Effector memory CD8-positive, alpha-beta T cell (primary cell): ENCODE data around the gene CGREF1.
A peak's percentile ranks its signal among the peaks of the same experiment; 100 is the strongest.

Source experiments
- ATAC-seq: fragments of 150-1000 bp; cut with Tn5 transposase; replicated peaks from 2 replicates; pipeline ENCODE4 v1.10.0; 2021; ENCODE audit warnings: mild to moderate bottlenecking, moderate library complexity
- DNase-seq, 3 experiments: peaks; one replicate each; pipeline ENCODE4 v3.0.0; 2021
- H3K27ac Mint-ChIP-seq, 2 donors: one replicate each; pipeline ENCODE4 v1.8.0; 2022; ENCODE audit warnings: mild to moderate bottlenecking in 2 of 2, mixed read lengths in 2 of 2, moderate library complexity in 2 of 2
- H3K27me3 Mint-ChIP-seq, 2 donors: one replicate each; pipeline ENCODE4 v1.8.0; 2022; ENCODE audit warnings: mixed read lengths in 2 of 2
- H3K36me3 Mint-ChIP-seq: one replicate; pipeline ENCODE4 v1.8.0; 2022; ENCODE audit warnings: mild to moderate bottlenecking, moderate library complexity, mixed read lengths; ENCODE audit not compliant: insufficient read depth
- H3K4me1 Mint-ChIP-seq, 2 donors: one replicate each; pipeline ENCODE4 v1.8.0; 2022; ENCODE audit warnings: low read depth in 2 of 2, mixed read lengths in 2 of 2
- H3K4me3 Mint-ChIP-seq, 2 donors: one replicate each; pipeline ENCODE4 v1.8.0; 2022; ENCODE audit warnings: mild to moderate bottlenecking in 2 of 2, mixed read lengths in 2 of 2, moderate library complexity in 2 of 2
- H3K9me3 Mint-ChIP-seq, 2 donors: one replicate each; pipeline ENCODE4 v1.8.0; 2022; ENCODE audit warnings: mixed read lengths in 2 of 2
- total RNA-seq, 9 experiments: gene quantifications; one replicate each; lab custom pipeline; 2026; lab: John Stamatoyannopoulos, UW

CGREF1 gene
- total RNA-seq: 0 to 2.8 (median 0.24) reads per million in 9 experiments

GRCh38 chr2:27118525-27119329 lies at the start of gene CGREF1:
Gene CGREF1 (minus strand): TSS chr2:27119128. CDS start chr2:27104366, 14,762 bp downstream.
- no peak for DNase-seq
- no peak within 1 kb of the TSS for H3K27ac Mint-ChIP-seq

GRCh38 chr2:27164960-27165763 lies 46.2 kb upstream of the CGREF1 start:
- H3K9me3 Mint-ChIP-seq: no peaks in the 10 kb centered on the region
- H3K4me1 Mint-ChIP-seq: no peaks in the 10 kb centered on the region
- no peak for DNase-seq
- no peak overlapping the region for H3K4me3 Mint-ChIP-seq
- no peak for ATAC-seq
- H3K27ac Mint-ChIP-seq: no peak overlapping the region
- H3K27me3 Mint-ChIP-seq: peaks cover 0 to 7% of the 10 kb centered on the region in 2 donors
- H3K36me3 Mint-ChIP-seq: no peaks in the 10 kb centered on the region

More at GRCh38 chr2:27118525-27119329, at the start of gene CGREF1:
- no peaks in the 10 kb centered on the region for H3K9me3 Mint-ChIP-seq
- no peak for ATAC-seq
- peaks cover 26 to 53% of the 10 kb centered on the region in 2 donors for H3K27me3 Mint-ChIP-seq
- peak within 1 kb of the TSS; percentile 20 to 61 for H3K4me3 Mint-ChIP-seq
- peaks cover 12 to 15% of the 10 kb centered on the region in 2 donors for H3K4me1 Mint-ChIP-seq
- H3K36me3 Mint-ChIP-seq: peaks cover 4% of the 10 kb centered on the region

GRCh38 chr2:27162151-27163121 lies 43.5 kb upstream of the CGREF1 start:
- no peak for ATAC-seq
- no peak overlapping the region for H3K27ac Mint-ChIP-seq
- no peak overlapping the region for H3K4me3 Mint-ChIP-seq
- H3K36me3 Mint-ChIP-seq: peaks cover 2% of the 10 kb centered on the region
- no peak for DNase-seq
- no peaks in the 10 kb centered on the region for H3K4me1 Mint-ChIP-seq
- H3K9me3 Mint-ChIP-seq: no peaks in the 10 kb centered on the region
- peaks cover 10 to 17% of the 10 kb centered on the region in 2 donors for H3K27me3 Mint-ChIP-seq

GRCh38 chr2:27160191-27160590 lies 41.3 kb upstream of the CGREF1 start:
- Mint-ChIP-seq H3K27me3 (peaks cover 10 to 17% of the 10 kb centered on the region in 2 donors), H3K4me1 (no peaks in the 10 kb centered on the region), H3K4me3 (no peak overlapping the region), H3K36me3 (peaks cover 2% of the 10 kb centered on the region), H3K27ac (no peak overlapping the region), H3K9me3 (no peaks in the 10 kb centered on the region)
- ATAC-seq (no peak), DNase-seq (no peak)

- Mint-ChIP-seq H3K27ac (no peak overlapping the region), H3K4me1 (no peaks in the 10 kb centered on the region), H3K36me3 (peaks cover 2% of the 10 kb centered on the region), H3K4me3 (no peak overlapping the region), H3K27me3 (peaks cover 12 to 25% of the 10 kb centered on the region in 2 donors), H3K9me3 (no peaks in the 10 kb centered on the region)
- no peak for ATAC-seq
- DNase-seq: no peak
Observed at GRCh38 chr2:27159271-27159670, 40.3 kb upstream of the CGREF1 start.

- H3K9me3 Mint-ChIP-seq: no peaks in the 10 kb centered on the region
- H3K27me3 Mint-ChIP-seq: peaks cover 15 to 30% of the 10 kb centered on the region in 2 donors
Observed at GRCh38 chr2:27158468-27158867, 39.5 kb upstream of the CGREF1 start.

GRCh38 chr2:27155069-27155520 lies 36.2 kb upstream of the CGREF1 start:
- DNase-seq: no peak
- Mint-ChIP-seq H3K27me3 (peaks cover 15 to 37% of the 10 kb centered on the region in 2 donors), H3K27ac (no peak overlapping the region), H3K9me3 (no peaks in the 10 kb centered on the region), H3K4me3 (no peak overlapping the region), H3K36me3 (peaks cover 5% of the 10 kb centered on the region), H3K4me1 (no peaks in the 10 kb centered on the region)
- ATAC-seq: no peak

More at GRCh38 chr2:27158468-27158867, 39.5 kb upstream of the CGREF1 start:
- no peak for ATAC-seq
- Mint-ChIP-seq H3K36me3 (peaks cover 2% of the 10 kb centered on the region), H3K4me3 (no peak overlapping the region), H3K27ac (no peak overlapping the region), H3K4me1 (no peaks in the 10 kb centered on the region)
- no peak for DNase-seq

GRCh38 chr2:27154488-27154887 lies 35.6 kb upstream of the CGREF1 start:
- peaks cover 5% of the 10 kb centered on the region for H3K36me3 Mint-ChIP-seq
- no peak overlapping the region for H3K27ac Mint-ChIP-seq
- no peaks in the 10 kb centered on the region for H3K9me3 Mint-ChIP-seq
- H3K27me3 Mint-ChIP-seq: peaks cover 11 to 42% of the 10 kb centered on the region in 2 donors
- no peak for ATAC-seq
- no peaks in the 10 kb centered on the region for H3K4me1 Mint-ChIP-seq
- DNase-seq: no peak
- no peak overlapping the region for H3K4me3 Mint-ChIP-seq

- DNase-seq (no peak), ATAC-seq (no peak)
- H3K27ac Mint-ChIP-seq: no peak overlapping the region
- no peaks in the 10 kb centered on the region for H3K4me1 Mint-ChIP-seq
- H3K4me3 Mint-ChIP-seq: no peak overlapping the region
- H3K9me3 Mint-ChIP-seq: no peaks in the 10 kb centered on the region
- peaks cover 12 to 47% of the 10 kb centered on the region in 2 donors for H3K27me3 Mint-ChIP-seq
- H3K36me3 Mint-ChIP-seq: peaks cover 3% of the 10 kb centered on the region
Observed at GRCh38 chr2:27152796-27153464, 34.0 kb upstream of the CGREF1 start.

GRCh38 chr2:27152102-27152795 lies 33.3 kb upstream of the CGREF1 start:
- H3K9me3 Mint-ChIP-seq: no peaks in the 10 kb centered on the region
- no peaks in the 10 kb centered on the region for H3K4me1 Mint-ChIP-seq
- H3K4me3 Mint-ChIP-seq: no peak overlapping the region
- DNase-seq (no peak), ATAC-seq (no peak)
- H3K27ac Mint-ChIP-seq: no peak overlapping the region
- peaks cover 3% of the 10 kb centered on the region for H3K36me3 Mint-ChIP-seq
- H3K27me3 Mint-ChIP-seq: peaks cover 17 to 52% of the 10 kb centered on the region in 2 donors

- H3K27me3 Mint-ChIP-seq: peaks cover 27 to 60% of the 10 kb centered on the region in 2 donors
- no peak overlapping the region for H3K27ac Mint-ChIP-seq
- H3K9me3 Mint-ChIP-seq: no peaks in the 10 kb centered on the region
- ATAC-seq (no peak), DNase-seq (no peak)
- H3K4me1 Mint-ChIP-seq: no peaks in the 10 kb centered on the region
- no peak overlapping the region for H3K4me3 Mint-ChIP-seq
- H3K36me3 Mint-ChIP-seq: peaks cover 3% of the 10 kb centered on the region
Observed at GRCh38 chr2:27150639-27151230, 31.8 kb upstream of the CGREF1 start.
